ENCODE measurements around the gene IGF2R.

The IGF2R gene

GRCh38 chr6:160028487-160029275 lies 59.8 kb downstream of the IGF2R start:
- no peak for DNase-seq

GRCh38 chr6:160029525-160029924 lies 60.6 kb downstream of the IGF2R start:
- no peak for DNase-seq

GRCh38 chr6:160030103-160030502 lies 61.2 kb downstream of the IGF2R start:
- DNase-seq, result no peak

- DNase-seq, result no peak
Observed at GRCh38 chr6:160031442-160031841, 62.6 kb downstream of the IGF2R start.

- no peak for DNase-seq
Observed at GRCh38 chr6:160031871-160032270, 63.0 kb downstream of the IGF2R start.

- DNase-seq, result no peak
Observed at GRCh38 chr6:160032538-160032937, 63.7 kb downstream of the IGF2R start.

GRCh38 chr6:160034036-160034930 lies 65.4 kb downstream of the IGF2R start:
- no peak for DNase-seq

GRCh38 chr6:160035241-160035640 lies 66.4 kb downstream of the IGF2R start:
- no peak for DNase-seq

GRCh38 chr6:160035693-160036330 lies 66.9 kb downstream of the IGF2R start:
- no peak for DNase-seq

GRCh38 chr6:160036331-160036695 lies 67.4 kb downstream of the IGF2R start:
- DNase-seq, result no peak

- DNase-seq, result no peak
Observed at GRCh38 chr6:160036790-160037206, 67.9 kb downstream of the IGF2R start.

- no peak for DNase-seq
Observed at GRCh38 chr6:160038479-160038878, 69.6 kb downstream of the IGF2R start.

- DNase-seq, result no peak
Observed at GRCh38 chr6:160039441-160039840, 70.6 kb downstream of the IGF2R start.

GRCh38 chr6:160040055-160040454 lies 71.2 kb downstream of the IGF2R start:
- no peak for DNase-seq

- no peak for DNase-seq
Observed at GRCh38 chr6:160040527-160041264, 71.8 kb downstream of the IGF2R start.

- no peak for DNase-seq
Observed at GRCh38 chr6:160041608-160042007, 72.7 kb downstream of the IGF2R start.

GRCh38 chr6:160042014-160042773 lies 73.3 kb downstream of the IGF2R start:
- no peak for DNase-seq

GRCh38 chr6:160042788-160043301 lies 74.0 kb downstream of the IGF2R start:
- no peak for DNase-seq

GRCh38 chr6:160043784-160044183 lies 74.9 kb downstream of the IGF2R start:
- DNase-seq, result no peak

- no peak for DNase-seq
Observed at GRCh38 chr6:160044687-160045086, 75.8 kb downstream of the IGF2R start.

- DNase-seq, result no peak
Observed at GRCh38 chr6:160048471-160048870, 79.6 kb downstream of the IGF2R start.

- no peak for DNase-seq
Observed at GRCh38 chr6:160049346-160049745, 80.5 kb downstream of the IGF2R start.

Measured in bone marrow (tissue), 2 donors.